NCI-H82 (cell line): ENCODE measurements around the gene FHL5.
"Not testable (repeated sequence)": the region's sequence is repeated elsewhere in the genome, so short reads cannot be mapped to it uniquely, and the experiment has no call there.

Experiments used
- DNase-seq: peaks from one replicate; lab custom pipeline; 2025; lab: John Stamatoyannopoulos, UW

Gene FHL5, protein sequence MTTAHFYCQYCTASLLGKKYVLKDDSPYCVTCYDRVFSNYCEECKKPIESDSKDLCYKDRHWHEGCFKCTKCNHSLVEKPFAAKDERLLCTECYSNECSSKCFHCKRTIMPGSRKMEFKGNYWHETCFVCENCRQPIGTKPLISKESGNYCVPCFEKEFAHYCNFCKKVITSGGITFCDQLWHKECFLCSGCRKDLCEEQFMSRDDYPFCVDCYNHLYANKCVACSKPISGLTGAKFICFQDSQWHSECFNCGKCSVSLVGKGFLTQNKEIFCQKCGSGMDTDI

DNA sequence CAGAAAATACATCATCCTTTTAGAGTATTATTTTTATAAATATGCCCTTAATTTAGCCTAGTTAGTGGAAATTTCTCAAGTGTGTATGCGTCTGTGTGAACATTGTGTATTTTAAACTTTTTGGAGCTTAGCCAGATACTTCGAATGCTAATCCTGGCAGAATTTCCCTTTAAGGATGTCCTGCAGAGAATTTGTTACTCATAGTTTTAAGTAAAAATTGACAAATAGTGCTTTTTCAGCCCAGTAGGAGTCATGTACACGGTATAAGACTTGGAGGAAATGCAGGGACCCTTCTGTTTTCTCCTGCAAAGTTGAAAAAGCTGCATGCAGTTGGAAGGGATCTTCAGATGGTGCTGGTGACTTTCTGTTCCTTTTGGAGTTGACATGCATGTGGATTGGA, at the start of gene FHL5:
TSS of gene FHL5 (plus strand) at position 243 of the 400 bp plus-strand sequence. CDS start 40,486 bp downstream, outside the sequence.
- DNase-seq = no peak

DNA sequence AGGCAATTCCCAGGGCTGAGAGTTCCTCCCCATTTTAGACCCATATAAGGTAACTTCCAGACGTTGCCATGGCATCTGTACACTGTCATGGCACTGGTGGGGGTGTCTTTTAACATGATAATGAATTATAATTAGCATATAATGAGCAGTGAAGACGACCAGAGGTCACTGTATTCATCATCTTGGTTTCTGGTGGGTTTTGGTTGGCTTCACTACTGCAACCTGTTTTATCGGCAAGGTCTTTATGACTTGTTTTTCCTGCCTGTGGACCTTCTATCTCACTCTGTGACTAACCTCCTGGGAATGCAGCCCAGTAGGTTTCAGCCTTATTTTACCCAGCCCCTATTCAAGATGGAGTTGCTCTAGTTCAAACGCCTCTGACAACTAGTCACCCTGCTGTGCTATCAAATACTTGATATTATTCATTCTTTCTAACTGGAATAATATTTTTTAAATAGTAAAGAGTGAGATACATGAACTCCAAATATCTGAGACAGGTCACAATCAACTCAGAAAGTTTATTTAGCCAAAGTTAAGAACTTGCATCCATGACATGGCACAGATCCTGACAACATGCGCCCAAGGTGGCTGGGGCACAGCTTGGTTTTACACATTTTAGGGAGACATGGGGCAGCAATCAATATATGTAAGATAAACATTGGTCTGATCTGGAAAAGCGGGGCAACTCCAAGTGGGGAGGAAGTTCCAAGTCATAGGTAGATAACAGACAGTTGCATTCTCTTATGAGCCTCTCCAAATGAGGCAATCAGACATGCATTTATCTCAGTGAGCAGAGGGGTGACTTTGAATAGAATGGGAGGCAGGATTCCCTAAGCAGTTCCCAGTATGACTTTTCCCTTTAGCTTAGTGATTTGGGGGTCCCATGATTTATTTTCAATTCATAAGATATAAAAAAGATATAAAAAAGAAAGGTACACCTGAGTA, 42.5 kb upstream of the FHL5 start:
- no peak for DNase-seq

DNA sequence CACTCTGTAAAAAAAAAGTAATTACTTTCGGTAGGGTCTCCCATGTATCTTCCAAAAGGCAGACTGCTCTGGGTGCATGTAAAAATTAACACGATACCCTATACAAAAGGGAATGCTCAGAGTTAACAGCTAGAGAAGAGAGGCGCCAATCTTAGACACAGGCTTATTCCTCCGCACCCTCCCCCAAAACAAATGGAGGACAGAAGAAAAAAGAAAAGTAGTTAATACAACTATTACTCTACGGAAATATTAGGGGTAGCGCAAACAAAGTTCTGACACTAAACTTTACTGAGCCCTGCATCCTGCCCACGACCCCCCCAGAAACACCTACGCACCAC, 41.7 kb upstream of the FHL5 start:
- no peak for DNase-seq

DNA sequence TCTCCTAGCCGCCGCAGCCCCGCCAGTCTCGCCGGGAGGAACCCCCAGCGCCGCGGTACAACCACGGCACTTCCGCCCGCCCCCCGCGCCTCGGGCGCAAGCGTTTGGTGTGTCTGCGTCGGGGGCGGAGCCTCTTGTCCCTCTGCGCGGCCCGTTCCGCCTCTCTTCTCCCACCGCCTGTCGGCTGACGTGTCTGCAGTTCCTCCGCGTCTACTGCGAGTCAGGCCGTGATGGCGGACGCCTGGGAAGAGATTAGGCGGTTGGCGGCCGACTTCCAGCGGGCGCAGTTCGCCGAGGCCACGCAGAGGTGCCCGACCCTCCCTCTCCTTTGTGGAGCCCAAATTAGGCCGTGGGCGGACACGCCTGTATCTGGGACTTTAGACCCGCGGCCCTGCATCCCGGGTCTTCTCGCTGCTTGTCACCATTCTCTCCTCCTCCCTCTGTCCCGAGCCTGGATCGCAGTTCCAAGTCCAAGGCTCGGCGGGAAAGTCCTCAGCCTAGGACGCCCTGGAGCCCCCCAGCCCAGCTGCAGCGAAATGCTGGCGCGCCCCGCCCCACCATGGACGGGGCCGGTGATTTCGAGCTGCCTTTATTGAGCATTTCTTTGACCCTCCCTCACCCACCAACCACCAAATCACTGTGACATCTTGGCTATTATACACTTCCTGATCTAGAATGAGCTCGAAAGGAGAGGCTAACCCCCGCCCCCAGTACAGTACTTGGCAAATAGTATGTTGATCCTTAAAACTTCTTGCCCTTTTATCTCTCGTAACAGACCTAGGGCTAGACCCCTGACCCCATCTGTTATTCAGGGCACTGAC, 41.1 kb upstream of the FHL5 start, which contains the start of gene UFL1:
TSS of gene UFL1 (plus strand) at position 163 of the 821 bp plus-strand sequence. CDS start at position 231, 68 bp downstream.
- DNase-seq = peak; percentile 96

DNA sequence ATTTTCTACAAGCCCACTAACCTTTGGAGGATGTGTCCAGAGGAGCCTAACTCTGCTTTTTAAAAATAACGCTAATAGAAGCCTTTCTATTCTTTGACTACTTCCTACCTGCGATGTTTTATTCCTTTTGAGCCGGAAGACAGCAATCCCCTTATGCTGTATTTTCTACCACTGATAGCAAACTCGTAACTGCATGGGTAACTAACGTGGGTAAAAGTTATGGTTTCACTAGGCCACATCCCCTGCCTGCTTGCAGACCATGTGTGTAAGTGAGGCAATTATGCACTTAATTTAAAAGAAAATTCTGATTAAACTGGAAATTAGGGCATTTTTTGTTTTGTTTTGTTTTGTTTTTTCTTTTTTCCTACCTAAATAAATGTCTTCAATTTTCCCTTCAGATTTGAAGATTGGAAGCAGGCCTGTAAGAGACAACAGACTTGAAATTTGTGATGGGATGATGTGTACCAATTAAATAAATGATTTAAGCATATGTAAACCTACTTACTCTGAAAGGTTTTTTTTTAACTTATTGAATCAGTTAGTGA, 40.4 kb upstream of the FHL5 start:
- DNase-seq = peak; percentile 24

DNA sequence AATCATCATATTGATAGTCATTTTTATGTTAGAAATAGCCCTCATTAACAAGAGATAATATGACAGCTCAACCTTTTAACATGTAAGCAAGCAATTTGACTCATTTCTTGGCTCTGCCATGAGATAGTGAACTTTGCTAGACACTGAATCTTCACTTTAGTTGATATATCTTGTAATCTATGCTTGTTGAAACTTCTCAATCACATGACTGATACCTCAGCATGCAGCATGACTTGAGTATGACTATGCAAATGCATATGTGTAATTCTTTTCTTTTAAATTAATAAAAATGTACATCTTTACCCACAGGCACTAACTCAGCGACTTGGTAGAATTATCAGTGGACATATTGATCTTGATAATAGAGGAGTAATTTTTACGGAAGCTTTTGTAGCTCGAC, 34.7 kb upstream of the FHL5 start:
- no peak for DNase-seq

DNA sequence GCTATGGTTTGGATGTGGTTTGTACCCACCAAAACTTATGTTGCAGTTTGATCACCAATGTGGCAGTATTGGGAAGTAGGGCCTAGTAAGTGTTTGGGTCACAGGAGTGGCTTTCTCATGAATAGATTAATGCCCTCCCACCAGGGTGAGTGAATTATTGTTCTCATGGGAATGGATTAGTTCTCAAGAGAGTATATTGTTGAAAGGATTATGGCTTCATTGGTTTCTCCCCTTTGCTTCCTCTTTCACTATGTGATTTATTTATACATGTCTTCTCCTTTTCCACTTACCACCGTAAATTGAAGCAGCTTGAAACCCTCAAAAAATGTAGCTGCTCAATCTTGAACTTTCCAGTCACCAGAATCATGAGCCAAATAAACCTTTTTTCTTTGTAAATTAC, 30.5 kb upstream of the FHL5 start:
- DNase-seq = peak; percentile 59

DNA sequence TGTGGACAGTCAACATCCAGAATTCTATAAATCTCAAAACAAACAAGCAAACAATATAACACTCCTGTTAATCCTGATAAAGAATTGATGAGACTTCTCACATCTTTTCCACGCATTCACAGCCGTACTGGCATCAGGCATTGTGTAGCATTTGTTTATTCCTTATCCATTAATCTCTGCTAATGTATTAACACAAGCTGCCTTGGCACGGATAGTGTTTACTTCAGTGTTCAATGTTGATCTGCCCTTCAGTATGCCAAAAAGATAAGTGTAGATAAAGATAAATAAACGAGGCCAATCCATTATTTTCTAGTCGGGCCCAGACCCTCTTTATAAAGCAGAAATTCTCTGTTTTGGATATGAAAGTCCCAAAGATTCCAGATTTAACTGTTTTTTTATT, 25.2 kb upstream of the FHL5 start:
- DNase-seq = peak; percentile 37

DNA sequence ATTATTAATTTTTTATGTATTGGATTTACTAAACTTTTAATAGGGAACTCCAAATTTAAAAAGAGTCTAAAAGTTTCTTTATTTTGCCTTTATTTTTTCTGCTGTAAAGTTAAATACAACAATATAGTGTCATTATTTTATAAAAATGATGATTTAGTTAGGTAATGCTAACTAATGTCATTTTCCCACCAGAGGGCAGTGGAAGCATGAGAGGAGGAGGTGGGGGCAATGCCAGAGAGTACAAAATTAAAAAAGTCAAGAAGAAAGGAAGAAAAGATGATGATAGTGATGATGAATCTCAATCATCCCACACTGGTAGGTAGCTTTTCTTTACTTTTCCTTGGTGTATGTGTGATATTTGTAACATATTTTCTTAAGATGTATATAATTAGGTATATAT, 20.2 kb upstream of the FHL5 start:
- peak; percentile 52 for DNase-seq

DNA sequence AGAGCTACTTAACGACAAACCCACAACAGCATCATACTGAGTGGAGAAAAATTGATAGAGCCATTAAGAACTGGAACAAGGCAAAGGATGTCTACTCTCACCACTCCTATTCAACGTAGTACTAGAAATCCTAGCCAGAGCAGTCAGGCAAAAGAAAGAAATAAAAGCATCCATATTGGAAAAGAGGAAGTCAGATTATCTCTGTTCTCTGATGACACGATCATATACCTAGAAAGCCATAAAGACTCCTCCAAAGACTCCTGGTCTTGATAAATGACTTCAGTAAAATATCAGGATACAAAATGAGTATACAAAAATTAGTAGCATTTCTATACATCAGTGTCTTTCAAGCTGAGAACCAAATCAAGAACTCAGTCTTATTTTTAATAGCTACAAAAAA, 17.0 kb upstream of the FHL5 start:
- DNase-seq = no peak

DNA sequence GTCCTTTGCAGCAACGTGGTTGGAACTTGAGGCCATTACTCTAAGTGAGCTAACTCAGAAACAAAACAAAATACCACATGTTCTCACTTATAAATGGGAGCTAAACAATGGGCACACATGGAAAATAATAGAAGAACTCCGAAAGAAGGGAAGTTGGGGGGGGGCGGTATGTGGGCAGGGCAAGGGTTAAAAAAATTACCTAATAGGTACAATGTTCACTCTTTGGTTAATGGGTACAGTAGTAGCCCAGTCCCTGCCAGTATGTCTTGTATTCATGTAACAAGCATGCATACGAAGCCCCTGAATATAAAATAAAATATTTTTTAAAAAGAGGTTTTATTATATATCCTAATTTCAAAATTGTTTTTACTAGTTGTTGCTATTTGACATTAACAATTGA, 15.3 kb upstream of the FHL5 start:
- DNase-seq = no peak

DNA sequence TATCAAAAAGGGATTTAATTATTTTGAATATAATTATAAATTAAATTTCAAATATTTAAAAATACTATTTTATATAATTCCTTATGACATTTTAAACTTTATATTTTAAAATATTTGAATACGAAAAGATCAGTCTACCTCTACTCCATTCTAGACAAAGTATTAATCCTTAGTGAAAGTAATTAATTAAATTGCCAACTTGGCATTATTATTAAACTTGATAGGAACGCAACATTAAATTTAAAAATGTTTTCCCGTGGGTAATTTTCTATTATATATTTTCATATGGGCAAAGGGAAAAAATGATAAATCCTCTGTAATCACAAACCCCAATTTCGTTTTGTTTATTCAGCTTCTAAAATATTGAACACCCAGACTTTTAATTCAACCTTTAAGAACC, 8.4 kb upstream of the FHL5 start:
- DNase-seq = no peak

DNA sequence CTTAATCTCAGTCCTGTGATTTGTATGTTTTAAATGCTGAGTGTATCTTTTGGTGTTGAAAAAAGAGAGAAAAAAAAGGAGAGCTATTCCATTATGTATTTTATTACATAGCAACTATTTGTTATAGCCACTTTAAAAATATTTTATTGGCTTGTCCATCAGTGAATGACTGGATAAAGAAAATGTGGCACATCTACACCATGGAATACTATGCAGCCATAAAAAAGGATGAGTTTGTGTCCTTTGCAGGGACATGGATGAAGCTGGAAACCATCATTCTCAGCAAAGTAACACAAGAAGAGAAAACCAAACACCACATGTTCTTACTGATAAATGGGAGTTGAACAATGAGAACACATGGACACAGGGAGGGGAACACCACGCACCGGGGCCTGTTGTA, 3.2 kb upstream of the FHL5 start:
- DNase-seq = not testable (repeated sequence)

DNA sequence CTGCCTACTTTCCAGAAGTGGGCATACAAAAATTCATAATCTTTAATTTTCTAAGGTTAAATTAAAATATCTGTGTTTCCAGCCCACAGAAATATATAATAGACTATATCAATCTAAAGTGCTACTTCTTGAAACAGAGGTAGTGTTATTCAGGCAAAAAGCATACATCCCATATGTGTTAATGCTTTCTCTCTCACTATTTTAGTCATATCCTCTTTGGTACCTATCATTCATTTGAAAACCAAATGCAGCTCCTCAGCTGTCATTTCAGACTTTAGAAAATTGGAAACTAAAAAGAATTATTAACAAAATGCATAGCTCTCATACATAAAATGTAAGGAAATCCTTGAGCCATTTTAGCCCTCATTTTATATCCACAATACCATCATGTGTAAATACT, 925 bp downstream of the FHL5 start:
- DNase-seq = no peak

DNA sequence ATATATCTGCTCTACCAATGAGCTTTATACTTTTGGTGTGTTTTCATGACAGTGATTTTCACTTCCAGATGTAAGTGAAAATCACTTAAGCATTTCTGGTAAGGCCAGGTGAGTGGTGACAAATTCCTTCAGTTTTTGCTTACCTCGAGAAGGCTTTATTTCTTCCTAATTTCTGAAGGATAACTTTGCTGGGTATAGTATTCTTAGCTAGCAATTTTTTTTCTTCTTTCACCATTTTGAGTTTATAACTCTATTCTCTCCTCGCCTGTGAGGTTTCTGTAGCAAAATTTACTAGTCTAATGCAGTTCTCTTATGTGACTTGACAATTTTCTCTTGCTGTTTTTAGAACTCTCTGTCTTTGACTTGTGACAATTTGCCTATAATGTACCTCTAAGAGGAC, 7.1 kb downstream of the FHL5 start:
- no peak for DNase-seq

DNA sequence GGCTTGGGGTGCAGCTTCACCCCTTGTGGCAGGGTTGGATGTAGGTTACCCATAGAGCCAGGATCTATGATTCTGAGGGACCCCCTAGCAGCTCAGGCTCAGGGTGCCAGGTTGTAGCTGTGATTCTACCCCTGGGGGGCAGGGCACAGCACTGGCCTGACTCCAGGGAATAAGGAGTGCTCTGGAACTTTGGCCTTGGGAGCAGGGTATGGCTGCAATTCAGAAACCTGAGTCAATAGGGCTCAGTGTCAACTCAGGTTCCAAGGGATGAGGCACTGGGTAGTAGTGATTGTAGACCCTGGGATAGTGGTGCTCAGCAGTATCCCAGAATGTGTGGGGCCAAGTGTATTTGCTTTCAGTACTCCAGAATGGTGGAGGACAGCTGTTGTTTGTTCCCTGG, 8.6 kb downstream of the FHL5 start:
- no peak for DNase-seq

DNA sequence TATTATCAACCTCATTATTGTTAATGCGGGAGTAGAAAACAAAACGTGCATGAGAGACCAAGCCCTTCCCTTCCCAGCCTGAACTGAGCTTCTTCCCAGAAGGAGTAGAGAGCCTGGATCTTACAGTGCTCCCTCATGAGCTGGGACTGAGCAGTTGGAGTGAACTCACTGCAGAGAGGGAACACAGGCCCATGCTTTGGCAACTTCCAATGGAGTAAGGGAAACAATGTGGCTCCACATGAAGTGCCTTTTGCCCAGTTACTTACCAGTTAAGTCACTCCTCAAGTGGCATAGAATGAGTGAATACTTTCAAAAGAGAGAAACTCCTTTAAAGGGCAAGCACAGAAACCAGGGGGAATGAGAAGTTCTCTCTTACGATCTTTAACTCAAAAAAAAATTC, 12.4 kb downstream of the FHL5 start:
- no peak for DNase-seq

DNA sequence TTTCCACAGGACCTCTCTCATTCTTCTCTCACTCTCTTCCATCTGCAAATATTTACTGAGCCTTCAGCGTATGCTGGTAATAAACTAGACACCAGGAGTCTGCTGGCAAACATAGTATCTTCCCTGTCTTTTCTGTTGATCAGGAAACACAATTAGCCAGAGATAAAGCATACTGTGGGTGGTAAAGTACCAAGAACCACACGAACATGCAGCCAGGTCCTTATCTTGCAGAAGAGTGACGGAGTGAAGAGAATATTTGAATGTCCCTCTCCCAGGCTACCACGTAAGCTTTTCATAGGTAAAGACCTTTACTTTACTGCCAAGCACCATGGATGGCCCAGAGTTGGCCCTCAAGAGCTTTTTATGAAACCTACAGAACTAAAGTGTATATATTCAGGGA, 13.3 kb downstream of the FHL5 start:
- no peak for DNase-seq

DNA sequence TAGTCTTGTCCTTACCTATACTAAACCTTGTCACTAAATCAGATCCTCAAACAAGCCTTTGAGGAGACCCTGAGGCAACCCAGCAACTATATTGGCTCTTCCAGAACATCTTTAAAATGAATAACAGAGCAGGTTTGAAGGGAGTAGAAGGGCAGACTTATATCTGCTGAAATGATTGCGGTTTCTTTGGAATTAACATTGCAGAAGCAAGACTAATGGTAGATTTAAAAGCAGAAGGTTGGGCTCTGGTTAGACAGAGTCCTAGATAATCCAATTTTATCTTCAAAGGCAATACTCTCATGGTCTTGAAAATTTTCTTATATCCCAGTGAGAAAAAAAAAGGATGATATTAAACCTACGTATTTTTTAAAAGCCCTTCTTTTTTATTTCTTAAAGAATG, 19.1 kb downstream of the FHL5 start:
- peak; percentile 13 for DNase-seq

DNA sequence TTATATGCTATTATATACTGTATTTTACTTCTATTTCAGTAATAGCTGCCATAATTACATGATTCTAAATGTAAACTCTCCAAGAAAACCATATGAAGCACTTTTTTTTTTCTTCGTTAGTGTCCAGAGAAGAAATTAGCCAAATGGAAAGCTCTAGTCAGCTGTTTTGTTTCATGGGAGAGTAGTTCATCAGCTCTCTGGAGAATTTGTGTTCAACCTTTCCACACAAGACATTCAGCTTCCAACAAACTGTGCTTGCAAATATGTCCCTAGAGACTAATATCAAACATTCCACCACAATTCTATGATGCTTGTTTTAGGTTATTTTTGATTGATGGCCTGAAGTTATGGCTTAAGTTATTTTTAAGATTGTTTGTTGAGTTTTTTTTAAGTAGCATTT, 19.5 kb downstream of the FHL5 start:
- DNase-seq = no peak

DNA sequence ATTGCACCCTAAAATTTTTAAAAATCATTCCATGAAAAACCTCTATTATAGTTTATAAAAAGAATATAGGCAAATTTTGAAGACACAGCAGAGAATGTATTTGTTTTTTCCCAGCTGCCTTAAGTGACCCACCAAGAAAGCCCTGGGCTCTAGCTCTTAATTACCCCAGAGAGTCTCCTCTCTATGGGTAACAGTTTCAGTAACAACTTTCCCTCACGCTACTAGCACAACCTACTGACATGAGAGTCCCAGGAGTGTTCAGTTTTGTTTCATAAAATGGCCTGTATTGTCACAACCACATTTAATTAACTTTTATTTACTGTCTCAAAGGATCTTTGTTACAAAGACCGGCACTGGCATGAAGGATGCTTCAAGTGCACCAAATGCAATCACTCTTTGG, 41.5 kb downstream of the FHL5 start:
- no peak for DNase-seq

DNA sequence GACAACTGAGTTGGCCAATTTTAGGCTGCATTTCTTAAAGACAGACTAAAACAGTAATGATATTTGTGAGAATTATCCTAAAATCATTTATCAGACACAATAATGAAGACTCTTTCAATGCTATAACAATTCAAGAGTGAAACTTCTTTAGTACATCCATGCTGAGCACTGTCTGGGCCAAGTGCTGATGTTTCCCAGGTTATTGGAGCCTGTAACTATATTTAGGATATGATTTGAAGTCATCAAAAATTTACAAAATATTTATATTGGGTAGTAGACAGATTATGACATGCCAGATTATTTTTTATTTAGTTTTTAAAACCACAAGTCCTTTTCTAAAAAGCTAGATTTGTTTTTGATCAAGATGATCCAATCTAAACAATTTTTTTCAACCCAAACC, 45.1 kb downstream of the FHL5 start:
- DNase-seq = no peak
